GM11168 (cell line): ENCODE results near the gene PLK3.
"Not testable (repeated sequence)": the region's sequence is repeated elsewhere in the genome, so short reads cannot be mapped to it uniquely, and the experiment has no call there.

Source experiments
- in situ Hi-C: fragments of 300-500 bp; cut with MboI; formaldehyde crosslinking; loops from one replicate; pipeline ENCODE4 v1.12.0; 2022; ENCODE audit warnings: low sequenced_read_pairs; ENCODE audit not compliant: unreplicated experiment

Gene PLK3

GRCh38 chr1:44786841-44787426 is 13.2 kb upstream of the PLK3 start:
- in situ Hi-C loops = no loop called here

- in situ Hi-C loops = no loop called here
Observed at GRCh38 chr1:44787506-44787905, 12.7 kb upstream of the PLK3 start.

GRCh38 chr1:44788120-44788860 is 11.9 kb upstream of the PLK3 start, which contains the start of gene BEST4:
BEST4 (minus strand) TSS chr1:44788170; CDS start chr1:44787705, 465 bp downstream.
- in situ Hi-C loops = no loop called here

- in situ Hi-C loops = no loop called here
Observed at GRCh38 chr1:44790968-44791801, 9.0 kb upstream of the PLK3 start.

GRCh38 chr1:44792736-44793502 is 7.3 kb upstream of the PLK3 start:
- in situ Hi-C loops = no loop called here

- in situ Hi-C loops = not testable (repeated sequence)
Observed at GRCh38 chr1:44797886-44798285, 2.3 kb upstream of the PLK3 start.

- in situ Hi-C loops = no loop called here
Observed at GRCh38 chr1:44798481-44799365, 1.5 kb upstream of the PLK3 start.

GRCh38 chr1:44801491-44802305 is 1.5 kb downstream of the PLK3 start:
- in situ Hi-C loops = no loop called here

- in situ Hi-C loops = no loop called here
Observed at GRCh38 chr1:44802306-44803061, 2.3 kb downstream of the PLK3 start.

- in situ Hi-C loops = no loop called here
Observed at GRCh38 chr1:44803062-44803311, 2.8 kb downstream of the PLK3 start.

GRCh38 chr1:44803312-44804095 is 3.3 kb downstream of the PLK3 start:
- in situ Hi-C loops = no loop called here

GRCh38 chr1:44805311-44806024 is 5.3 kb downstream of the PLK3 start:
- in situ Hi-C loops = no loop called here

- in situ Hi-C loops = no loop called here
Observed at GRCh38 chr1:44806025-44806703, 6.0 kb downstream of the PLK3 start.

- in situ Hi-C loops = no loop called here
Observed at GRCh38 chr1:44806704-44807363, 6.7 kb downstream of the PLK3 start, which contains the start of gene DYNLT4. DYNLT4 (minus strand) TSS chr1:44807351; CDS start chr1:44806668, 683 bp downstream.

- in situ Hi-C loops = no loop called here
Observed at GRCh38 chr1:44807364-44808062, 7.3 kb downstream of the PLK3 start.
